Ishikawa (cell line): ENCODE results near the gene NDUFB2.

ENCODE experiments used
- CEBPB ChIP-seq: IDR thresholded peaks from 2 replicates; pipeline ENCODE4 v1.6.1; 2012
- CREB1 ChIP-seq: IDR thresholded peaks from 2 replicates; pipeline ENCODE4 v1.6.1; 2012; ENCODE audit warnings: low read depth
- EGR1 ChIP-seq: IDR thresholded peaks from 2 replicates; pipeline ENCODE4 v1.6.1; 2012
- EP300 ChIP-seq: IDR thresholded peaks from 2 replicates; pipeline ENCODE4 v1.6.1; 2012; ENCODE audit warnings: borderline replicate concordance
- FOXM1 ChIP-seq: IDR thresholded peaks from 2 replicates; pipeline ENCODE4 v1.6.1; 2012; ENCODE audit warnings: low read depth, borderline replicate concordance
- MAX ChIP-seq: IDR thresholded peaks from 2 replicates; pipeline ENCODE4 v1.6.1; 2012
- NFIC ChIP-seq: IDR thresholded peaks from 2 replicates; pipeline ENCODE4 v1.6.1; 2012
- RAD21 ChIP-seq: IDR thresholded peaks from 2 replicates; pipeline ENCODE4 v1.6.1; 2012; ENCODE audit warnings: low read depth
- TAF1 ChIP-seq: IDR thresholded peaks from 2 replicates; pipeline ENCODE4 v1.6.1; 2012; ENCODE audit warnings: low read depth, mild to moderate bottlenecking
- TCF12 ChIP-seq: IDR thresholded peaks from 2 replicates; pipeline ENCODE4 v1.6.1; 2012; ENCODE audit warnings: low read depth
- YY1 ChIP-seq: IDR thresholded peaks from 2 replicates; pipeline ENCODE4 v1.6.1; 2012; ENCODE audit warnings: low read depth
- ZBTB7A ChIP-seq: IDR thresholded peaks from 2 replicates; pipeline ENCODE4 v1.6.1; 2012; ENCODE audit warnings: low read depth
- TF ChIP-seq, protein P1 (sequence below): IDR thresholded peaks from 2 replicates; pipeline ENCODE4 v1.6.1; 2012; ENCODE audit warnings: low read depth, mild to moderate bottlenecking

GRCh38 chr7:140684066-140684950 is 12.2 kb upstream of the NDUFB2 start:
- TF ChIP-seq RAD21 = no peak
- no peak for TF ChIP-seq TAF1
- no peak for TF ChIP-seq MAX
- no peak for TF ChIP-seq EP300
- TF ChIP-seq CEBPB = no peak
- TF ChIP-seq, protein P1, sequence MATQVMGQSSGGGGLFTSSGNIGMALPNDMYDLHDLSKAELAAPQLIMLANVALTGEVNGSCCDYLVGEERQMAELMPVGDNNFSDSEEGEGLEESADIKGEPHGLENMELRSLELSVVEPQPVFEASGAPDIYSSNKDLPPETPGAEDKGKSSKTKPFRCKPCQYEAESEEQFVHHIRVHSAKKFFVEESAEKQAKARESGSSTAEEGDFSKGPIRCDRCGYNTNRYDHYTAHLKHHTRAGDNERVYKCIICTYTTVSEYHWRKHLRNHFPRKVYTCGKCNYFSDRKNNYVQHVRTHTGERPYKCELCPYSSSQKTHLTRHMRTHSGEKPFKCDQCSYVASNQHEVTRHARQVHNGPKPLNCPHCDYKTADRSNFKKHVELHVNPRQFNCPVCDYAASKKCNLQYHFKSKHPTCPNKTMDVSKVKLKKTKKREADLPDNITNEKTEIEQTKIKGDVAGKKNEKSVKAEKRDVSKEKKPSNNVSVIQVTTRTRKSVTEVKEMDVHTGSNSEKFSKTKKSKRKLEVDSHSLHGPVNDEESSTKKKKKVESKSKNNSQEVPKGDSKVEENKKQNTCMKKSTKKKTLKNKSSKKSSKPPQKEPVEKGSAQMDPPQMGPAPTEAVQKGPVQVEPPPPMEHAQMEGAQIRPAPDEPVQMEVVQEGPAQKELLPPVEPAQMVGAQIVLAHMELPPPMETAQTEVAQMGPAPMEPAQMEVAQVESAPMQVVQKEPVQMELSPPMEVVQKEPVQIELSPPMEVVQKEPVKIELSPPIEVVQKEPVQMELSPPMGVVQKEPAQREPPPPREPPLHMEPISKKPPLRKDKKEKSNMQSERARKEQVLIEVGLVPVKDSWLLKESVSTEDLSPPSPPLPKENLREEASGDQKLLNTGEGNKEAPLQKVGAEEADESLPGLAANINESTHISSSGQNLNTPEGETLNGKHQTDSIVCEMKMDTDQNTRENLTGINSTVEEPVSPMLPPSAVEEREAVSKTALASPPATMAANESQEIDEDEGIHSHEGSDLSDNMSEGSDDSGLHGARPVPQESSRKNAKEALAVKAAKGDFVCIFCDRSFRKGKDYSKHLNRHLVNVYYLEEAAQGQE = no peak
- TF ChIP-seq NFIC = no peak
- no peak for TF ChIP-seq FOXM1
- TF ChIP-seq CREB1 = no peak
- TF ChIP-seq YY1 = no peak
- no peak for TF ChIP-seq EGR1
- no peak for TF ChIP-seq ZBTB7A
- TF ChIP-seq TCF12 = no peak
